ENCODE data around the gene KIF26B.
A peak's percentile ranks its signal among the peaks of the same experiment; 100 is the strongest.

Gene KIF26B

DNA sequence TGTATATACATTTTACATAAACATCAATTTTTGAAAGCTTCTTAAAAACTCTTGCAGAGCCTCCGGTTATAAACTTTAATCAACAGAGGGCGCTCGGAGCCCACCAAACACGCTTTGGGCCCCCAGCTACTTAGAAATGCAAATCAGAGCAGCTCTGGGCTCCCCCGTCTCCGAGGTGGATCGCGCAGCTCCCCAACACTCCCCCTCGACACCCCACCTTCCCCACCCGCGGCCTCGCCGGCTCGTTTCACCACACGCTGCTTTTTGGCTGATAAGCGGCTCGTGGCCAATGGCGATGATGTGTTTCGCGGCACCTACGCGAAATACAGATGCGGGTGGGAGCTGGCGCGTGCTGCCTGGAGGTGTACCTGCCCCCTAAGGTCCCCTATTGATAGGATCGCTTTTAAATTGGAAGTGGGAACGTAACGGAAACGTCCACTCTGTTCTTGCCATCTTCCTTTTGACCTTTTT, 1.7 kb upstream of the KIF26B start:
- no peak for TF ChIP-seq ZNF274 (IDR thresholded peaks at IDR 0.05; ENCODE audit: low read depth, low read length)
- H3K4me3 ChIP-seq (ENCODE audit: low read length) = peak overlapping the region; percentile 35; the same call in 1 of the 2 replicates

DNA sequence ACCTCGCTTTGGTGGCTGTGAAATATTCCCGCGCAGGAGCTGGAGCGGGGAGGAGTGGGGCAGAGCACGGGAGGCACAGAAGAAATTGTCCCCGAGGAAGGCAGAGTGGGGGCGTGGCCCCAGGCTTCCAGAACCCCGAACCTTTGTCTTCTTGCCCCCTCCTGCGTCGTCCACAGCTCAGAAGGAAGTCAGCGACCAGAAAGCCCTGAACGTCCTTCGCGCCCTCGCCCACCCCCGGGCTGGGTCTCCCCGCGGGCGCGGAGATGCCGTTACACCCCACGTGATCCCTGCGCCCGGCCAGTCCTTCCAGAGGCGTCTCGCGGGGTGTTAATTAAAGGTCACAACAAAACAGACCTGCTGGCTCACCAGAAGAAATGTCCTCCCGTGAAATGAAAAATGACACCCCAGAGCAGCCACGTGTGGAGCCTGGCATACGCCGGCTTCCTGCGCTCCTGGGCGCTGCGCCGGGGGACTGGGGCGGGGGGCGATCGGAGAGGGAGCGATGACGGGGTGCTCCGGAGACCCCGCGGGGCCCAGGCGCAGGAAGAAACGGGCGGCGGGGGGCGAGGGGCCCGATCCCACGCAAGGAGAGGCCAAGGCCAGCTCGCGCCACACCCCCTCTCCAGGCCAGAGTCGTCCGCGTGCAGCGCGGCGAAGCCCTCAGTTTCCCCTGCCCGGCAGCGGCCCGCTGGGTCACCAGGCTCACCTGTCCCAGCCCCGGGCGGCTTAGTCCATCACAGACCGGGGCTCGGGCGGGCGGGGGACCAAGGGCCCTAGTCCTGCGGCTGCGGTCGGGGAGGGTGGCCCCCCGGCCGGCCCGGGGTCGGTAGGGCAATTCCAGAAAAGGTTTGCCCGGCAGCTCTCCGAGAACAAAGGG, 995 bp upstream of the KIF26B start:
- H3K4me3 ChIP-seq (ENCODE audit: low read length) = peak overlapping the region; percentile 48; the same call in 1 of the 2 replicates
- TF ChIP-seq ZNF274 (IDR thresholded peaks at IDR 0.05; ENCODE audit: low read depth, low read length) = no peak

DNA sequence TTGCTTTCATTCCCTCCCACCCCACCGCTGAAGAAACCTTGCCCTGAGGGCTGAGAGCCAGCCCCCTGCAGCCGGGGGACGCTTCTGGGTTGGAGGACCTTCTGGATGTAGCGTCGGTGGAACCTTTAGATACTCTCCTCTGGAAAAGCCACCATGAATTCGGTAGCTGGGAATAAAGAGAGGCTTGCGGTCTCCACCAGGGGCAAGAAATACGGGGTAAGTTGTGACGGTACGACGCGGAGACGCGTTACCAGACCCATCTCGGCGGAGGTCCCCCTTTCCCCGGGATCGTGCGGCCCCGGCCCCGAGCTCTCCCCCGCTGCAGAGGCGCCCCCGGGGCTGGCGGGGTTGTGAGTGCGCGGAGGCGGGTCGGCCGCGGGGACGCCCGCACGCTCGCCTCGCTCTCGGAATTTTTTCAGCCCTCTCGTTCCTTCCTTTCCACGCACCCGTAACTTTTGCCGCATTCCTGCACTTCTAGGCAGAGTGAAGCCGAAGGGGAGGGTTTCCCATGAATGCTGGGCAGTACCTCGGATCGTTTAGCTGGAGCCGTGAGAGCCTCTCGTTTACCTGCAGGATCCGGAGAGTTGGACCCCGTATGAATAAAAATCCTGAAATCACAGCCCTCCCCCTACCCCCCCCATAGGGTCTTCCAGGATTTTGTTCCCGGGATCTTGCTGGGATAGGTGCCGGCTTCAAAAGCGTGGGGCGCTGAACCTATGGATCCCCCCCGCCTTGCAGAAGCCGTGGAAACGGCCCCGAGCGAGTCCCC, 671 bp downstream of the KIF26B start:
- peak overlapping the region; percentile 42; the same call in 1 of the 2 replicates for H3K4me3 ChIP-seq (ENCODE audit: low read length)
- no peak for TF ChIP-seq ZNF274 (IDR thresholded peaks at IDR 0.05; ENCODE audit: low read depth, low read length)

- TF ChIP-seq ZNF274 (IDR thresholded peaks at IDR 0.05; ENCODE audit: low read depth, low read length) = no peak
- H3K4me3 ChIP-seq (ENCODE audit: low read length) = peak overlapping the region; percentile 56; the same call in 1 of the 2 replicates
These were observed 1.4 kb downstream of the KIF26B start for GRCh38 chr1:245156041-245156735.

GRCh38 chr1:245156736-245157505, 2.1 kb downstream of the KIF26B start:
- TF ChIP-seq ZNF274 (IDR thresholded peaks at IDR 0.05; ENCODE audit: low read depth, low read length) = no peak
- peak overlapping the region; percentile 56; the same call in 1 of the 2 replicates for H3K4me3 ChIP-seq (ENCODE audit: low read length)

GRCh38 chr1:245158913-245159312, 4.1 kb downstream of the KIF26B start:
- H3K4me3 ChIP-seq (ENCODE audit: low read length) = no peak overlapping the region
- no peak for TF ChIP-seq ZNF274 (IDR thresholded peaks at IDR 0.05; ENCODE audit: low read depth, low read length)

DNA sequence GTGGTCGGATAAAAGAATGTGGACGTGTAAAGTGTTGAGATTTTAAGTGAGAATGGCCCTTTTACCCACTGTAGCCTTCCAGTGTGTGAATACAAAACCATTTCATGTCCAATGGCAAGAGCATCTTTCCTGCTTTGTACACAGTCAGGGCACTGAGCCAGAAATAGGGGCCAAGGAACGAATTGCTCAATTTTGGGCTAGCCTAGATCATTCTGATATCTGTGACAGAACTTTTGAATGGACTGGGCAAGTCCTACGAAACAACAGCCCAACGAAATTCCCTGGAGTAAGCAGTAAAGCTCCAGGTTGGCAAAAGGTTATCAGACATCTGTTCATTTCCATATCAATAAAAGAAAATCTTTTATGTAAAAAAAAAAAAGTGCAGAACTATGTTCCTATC, 5.5 kb downstream of the KIF26B start:
- no peak overlapping the region for H3K4me3 ChIP-seq (ENCODE audit: low read length)
- no peak for TF ChIP-seq ZNF274 (IDR thresholded peaks at IDR 0.05; ENCODE audit: low read depth, low read length)

GRCh38 chr1:245160741-245161400, 6.1 kb downstream of the KIF26B start:
- no peak overlapping the region for H3K4me3 ChIP-seq (ENCODE audit: low read length)
- TF ChIP-seq ZNF274 (IDR thresholded peaks at IDR 0.05; ENCODE audit: low read depth, low read length) = no peak

DNA sequence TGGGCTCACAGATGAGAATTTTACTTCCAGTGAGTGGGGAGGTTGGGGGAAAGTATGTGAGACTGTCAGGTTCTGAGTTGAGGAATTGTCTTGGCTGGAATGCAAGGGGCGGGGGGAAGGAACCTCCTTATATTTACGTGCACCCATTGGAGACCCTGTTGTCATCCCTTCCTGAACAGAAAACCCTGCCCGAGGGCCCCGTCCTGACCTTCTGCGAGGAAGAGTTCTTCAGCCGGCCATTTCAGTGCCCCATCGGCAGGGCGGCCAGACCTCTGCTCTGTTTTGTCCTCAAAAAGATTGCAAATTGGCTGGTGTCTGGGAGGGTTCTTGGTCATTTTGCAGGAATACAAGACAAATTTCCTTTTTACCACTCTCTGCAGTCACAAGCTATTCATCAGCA, 7.1 kb downstream of the KIF26B start:
- TF ChIP-seq ZNF274 (IDR thresholded peaks at IDR 0.05; ENCODE audit: low read depth, low read length) = no peak
- H3K4me3 ChIP-seq (ENCODE audit: low read length) = no peak overlapping the region

GRCh38 chr1:245166471-245166885, 11.7 kb downstream of the KIF26B start:
- TF ChIP-seq ZNF274 (IDR thresholded peaks at IDR 0.05; ENCODE audit: low read depth, low read length) = no peak

DNA sequence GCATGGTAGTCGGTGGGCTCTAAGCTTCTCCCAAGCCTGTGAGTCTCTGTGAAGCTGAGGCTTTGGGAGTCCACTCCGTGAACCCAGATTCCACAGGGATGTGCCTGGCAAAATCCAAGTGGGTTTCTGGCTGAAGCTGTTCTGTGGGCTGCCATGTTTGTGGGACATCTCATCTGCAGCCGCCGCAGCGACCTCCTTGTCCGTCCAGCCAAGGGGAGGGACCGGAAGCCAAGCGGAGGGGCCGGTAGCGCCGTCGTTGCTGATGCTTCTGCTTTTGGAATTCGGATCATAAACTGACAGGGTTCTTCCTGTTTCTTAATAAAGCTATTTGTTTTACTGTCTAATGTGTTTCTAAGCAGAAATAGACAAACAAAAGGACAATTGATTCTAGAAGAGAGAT, 13.3 kb downstream of the KIF26B start:
- no peak for TF ChIP-seq ZNF274 (IDR thresholded peaks at IDR 0.05; ENCODE audit: low read depth, low read length)
- no peak overlapping the region for H3K4me3 ChIP-seq (ENCODE audit: low read length)

More at GRCh38 chr1:245166471-245166885, 11.7 kb downstream of the KIF26B start:
- H3K4me3 ChIP-seq (ENCODE audit: low read length) = no peak overlapping the region

DNA sequence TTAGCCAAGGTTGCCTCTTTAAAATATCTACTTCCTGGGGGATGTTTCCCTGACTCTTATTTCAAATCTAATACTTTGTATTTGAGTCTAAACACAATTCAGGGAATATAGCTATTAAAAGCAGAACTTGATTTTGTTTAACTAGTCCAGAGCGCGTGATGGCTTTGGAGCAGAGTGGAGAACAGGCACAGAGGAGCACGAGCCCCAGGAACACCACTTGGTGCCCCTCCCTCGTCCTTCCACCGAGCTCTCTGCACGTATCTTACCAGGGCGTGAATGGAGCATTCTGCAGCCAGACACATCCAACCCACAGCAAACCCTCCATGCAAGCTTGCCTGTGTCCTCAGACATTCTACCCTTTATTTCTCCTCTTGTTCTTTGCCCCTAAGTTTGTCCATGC, 14.1 kb downstream of the KIF26B start:
- no peak for TF ChIP-seq ZNF274 (IDR thresholded peaks at IDR 0.05; ENCODE audit: low read depth, low read length)
- H3K4me3 ChIP-seq (ENCODE audit: low read length) = no peak overlapping the region

DNA sequence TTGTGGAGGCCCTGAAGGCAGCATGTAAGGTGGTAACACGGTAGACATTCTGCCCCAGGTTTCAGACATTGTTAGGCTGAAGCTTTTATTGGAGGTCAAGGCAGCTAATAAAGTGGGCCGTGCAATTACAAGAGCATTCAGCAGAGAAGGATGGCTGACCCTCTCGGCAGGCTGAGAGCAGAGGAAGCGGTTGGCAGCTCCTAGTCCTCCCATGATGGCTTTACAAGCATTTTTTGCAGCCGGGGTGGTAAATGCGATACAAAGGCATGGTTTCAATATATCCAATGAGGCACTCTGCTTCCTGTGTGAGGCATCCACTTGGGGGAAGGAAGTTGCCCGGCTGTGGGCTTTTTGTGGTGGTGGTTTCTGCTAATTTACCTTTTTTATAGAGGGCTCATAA, 14.6 kb downstream of the KIF26B start:
- no peak for TF ChIP-seq ZNF274 (IDR thresholded peaks at IDR 0.05; ENCODE audit: low read depth, low read length)

More for the DNA sequence above, 14.6 kb downstream of the KIF26B start:
- H3K4me3 ChIP-seq (ENCODE audit: low read length) = no peak overlapping the region

Data from GM08714 (cell line).